Measurements from ENCODE around the gene PCSK6.

The PCSK6 gene

GRCh38 chr15:101498717-101499480 is 9.4 kb upstream of the PCSK6 start:
- DNase-seq, result no peak

GRCh38 chr15:101498076-101498716 is 8.7 kb upstream of the PCSK6 start:
- no peak for DNase-seq

GRCh38 chr15:101497484-101498034 is 8.1 kb upstream of the PCSK6 start:
- no peak for DNase-seq

GRCh38 chr15:101497017-101497416 is 7.5 kb upstream of the PCSK6 start:
- DNase-seq, result no peak

GRCh38 chr15:101496198-101496986 is 6.9 kb upstream of the PCSK6 start:
- no peak for DNase-seq

GRCh38 chr15:101495334-101496197 is 6.1 kb upstream of the PCSK6 start:
- DNase-seq, result no peak

- no peak for DNase-seq
Observed at GRCh38 chr15:101494251-101494796, 4.8 kb upstream of the PCSK6 start.

GRCh38 chr15:101492766-101493692 is 3.5 kb upstream of the PCSK6 start:
- no peak for DNase-seq

GRCh38 chr15:101491734-101492640 is 2.5 kb upstream of the PCSK6 start:
- DNase-seq, result no peak

- no peak for DNase-seq
Observed at GRCh38 chr15:101490922-101491733, 1.6 kb upstream of the PCSK6 start.

GRCh38 chr15:101490408-101490891 is 943 bp upstream of the PCSK6 start:
- DNase-seq, result no peak

GRCh38 chr15:101489237-101489598 is 289 bp downstream of the PCSK6 start:
- DNase-seq, result no peak

- no peak for DNase-seq
Observed at GRCh38 chr15:101488300-101489164, 975 bp downstream of the PCSK6 start.

- DNase-seq, result no peak
Observed at GRCh38 chr15:101486696-101487459, 2.6 kb downstream of the PCSK6 start.

- DNase-seq, result no peak
Observed at GRCh38 chr15:101483462-101483861, 6.0 kb downstream of the PCSK6 start.

- DNase-seq, result no peak
Observed at GRCh38 chr15:101482526-101483371, 6.8 kb downstream of the PCSK6 start.
